HepG2 (cell line): ENCODE results near the gene PLOD3. TPM values are rescaled to one million over a fixed set of nuclear protein-coding genes. Genes with fewer than 3 reads are reported as not detected.

Experiments
- DNMT1 ChIP-seq: sonication (generic); formaldehyde crosslinking; IDR thresholded peaks from 2 replicates; pipeline ENCODE4 v1.5.1; 2020; ENCODE audit warnings: mild to moderate bottlenecking, missing genetic modification reagents
- ETV6 ChIP-seq: sonication (generic); formaldehyde crosslinking; conservative IDR thresholded peaks from 2 replicates; pipeline ENCODE4 v1.4.0; 2020; ENCODE audit warnings: missing genetic modification reagents
- KLF6 ChIP-seq: IDR thresholded peaks from 2 replicates; pipeline ENCODE4 v1.8.0; 2016; ENCODE audit warnings: missing biosample characterization, missing genetic modification reagents
- MYC ChIP-seq: sonication (generic); formaldehyde crosslinking; IDR thresholded peaks from 2 replicates; pipeline ENCODE4 v1.9.0; 2021; ENCODE audit warnings: missing genetic modification reagents, borderline replicate concordance
- NR1H2 ChIP-seq: sonication (generic); formaldehyde crosslinking; IDR thresholded peaks from 2 replicates; pipeline ENCODE4 v1.8.1; 2022; ENCODE audit warnings: low read depth, missing genetic modification reagents, borderline replicate concordance
- PRPF4 ChIP-seq: fragments of 200-400 bp; formaldehyde crosslinking; IDR thresholded peaks from 2 replicates; pipeline ENCODE4 v1.6.1; 2016; ENCODE audit warnings: low read length, low read depth; ENCODE audit not compliant: poor library complexity, severe bottlenecking
- RNF2 ChIP-seq: fragments of 450-650 bp; conservative IDR thresholded peaks from 2 replicates; pipeline ENCODE4 v1.6.1; 2016; ENCODE audit warnings: low read depth
- SALL1 ChIP-seq: sonication (generic); formaldehyde crosslinking; IDR thresholded peaks from 2 replicates; pipeline ENCODE4 v1.8.0; 2022; ENCODE audit warnings: mild to moderate bottlenecking, missing genetic modification reagents
- SMARCC2 ChIP-seq: fragments of 450-650 bp; IDR thresholded peaks from 2 replicates; pipeline ENCODE4 v1.6.1; 2017; ENCODE audit warnings: antibody characterized with exemption, mild to moderate bottlenecking
- YEATS4 ChIP-seq: sonication (generic); formaldehyde crosslinking; IDR thresholded peaks from 2 replicates; pipeline ENCODE4 v1.4.0; 2020; ENCODE audit warnings: missing genetic modification reagents, borderline replicate concordance
- ZKSCAN8 ChIP-seq: IDR thresholded peaks from 2 replicates; pipeline ENCODE4 v1.6.1; 2016; ENCODE audit warnings: borderline replicate concordance, missing genetic modification reagents, missing compliant biosample characterization
- ZNF180 ChIP-seq: sonication (generic); formaldehyde crosslinking; IDR thresholded peaks from 2 replicates; pipeline ENCODE4 v1.4.0; 2020; ENCODE audit warnings: low read depth, missing genetic modification reagents, borderline replicate concordance
- ZNF256 ChIP-seq: sonication (generic); formaldehyde crosslinking; conservative IDR thresholded peaks from 2 replicates; pipeline ENCODE4 v1.4.0; 2020; ENCODE audit warnings: missing genetic modification reagents
- ZNF263 ChIP-seq: sonication (generic); formaldehyde crosslinking; IDR thresholded peaks from 2 replicates; pipeline ENCODE4 v1.4.0; 2020; ENCODE audit warnings: missing genetic modification reagents
- polyA plus RNA-seq, 8 experiments: library from polyadenylated mRNA; depleted of rRNA in 3 of 8; stranded (reverse) in 7 of 8; unstranded in 1 of 8; fragments of >200 nt; fragmentation: Illumina TruSeq in 4 of 8; extraction: Trizol in 4 of 8; gene quantifications; 2 replicates each; pipeline versions ENCODE4 v1.2.1 to v1.2.3, GENCODE V29; 2011 to 2016; ENCODE audit warnings: low read depth in 4 of 8, missing spikeins in 1 of 8, mixed read lengths in 1 of 8; ENCODE audit not compliant: insufficient read depth in 1 of 8
- total RNA-seq, 5 experiments: library from RNA; depleted of rRNA; stranded (reverse); fragments of >200 nt; fragmentation: Illumina TruSeq; extraction: Trizol; gene quantifications; 2 replicates each; pipeline ENCODE4 v1.2.3, GENCODE V29; 2016; ENCODE audit warnings: low read depth in 1 of 5
- TF ChIP-seq, protein P1 (sequence below): sonication (generic); formaldehyde crosslinking; IDR thresholded peaks from 2 replicates; pipeline ENCODE4 v1.4.0; 2020; ENCODE audit warnings: missing genetic modification reagents; ENCODE audit errors: not compliant biosample characterization
- TF ChIP-seq, protein P2 (sequence below): sonication (generic); formaldehyde crosslinking; IDR thresholded peaks from 2 replicates; pipeline ENCODE4 v1.4.0; 2020; ENCODE audit warnings: mild to moderate bottlenecking, missing genetic modification reagents
- TF ChIP-seq, protein P3 (sequence below), 2 experiments: sonication (generic) in 1 of 2; formaldehyde crosslinking in 1 of 2; IDR thresholded peaks; 2 replicates each; pipeline versions ENCODE4 v1.4.0 to v1.6.1; 2018 to 2020; ENCODE audit warnings: missing genetic modification reagents in 2 of 2, borderline replicate concordance in 1 of 2, low read depth in 1 of 2, mild to moderate bottlenecking in 1 of 2, missing biosample characterization in 1 of 2
- TF ChIP-seq, protein P4 (sequence below), 2 experiments: sonication (generic) in 1 of 2; formaldehyde crosslinking in 1 of 2; IDR thresholded peaks; 2 replicates each; pipeline versions ENCODE4 v1.6.1 to v1.9.0; 2014 to 2022; ENCODE audit warnings: antibody characterized with exemption in 1 of 2, borderline replicate concordance in 1 of 2, inconsistent platforms in 1 of 2, low read depth in 1 of 2, missing genetic modification reagents in 1 of 2

PLOD3 gene
- total and polyA plus RNA-seq, 2 of the 13 experiments (the other 11 are each of a cell fraction or from before 2014, with no cell fraction given) = 65.8 to 67.4 TPM

DNA sequence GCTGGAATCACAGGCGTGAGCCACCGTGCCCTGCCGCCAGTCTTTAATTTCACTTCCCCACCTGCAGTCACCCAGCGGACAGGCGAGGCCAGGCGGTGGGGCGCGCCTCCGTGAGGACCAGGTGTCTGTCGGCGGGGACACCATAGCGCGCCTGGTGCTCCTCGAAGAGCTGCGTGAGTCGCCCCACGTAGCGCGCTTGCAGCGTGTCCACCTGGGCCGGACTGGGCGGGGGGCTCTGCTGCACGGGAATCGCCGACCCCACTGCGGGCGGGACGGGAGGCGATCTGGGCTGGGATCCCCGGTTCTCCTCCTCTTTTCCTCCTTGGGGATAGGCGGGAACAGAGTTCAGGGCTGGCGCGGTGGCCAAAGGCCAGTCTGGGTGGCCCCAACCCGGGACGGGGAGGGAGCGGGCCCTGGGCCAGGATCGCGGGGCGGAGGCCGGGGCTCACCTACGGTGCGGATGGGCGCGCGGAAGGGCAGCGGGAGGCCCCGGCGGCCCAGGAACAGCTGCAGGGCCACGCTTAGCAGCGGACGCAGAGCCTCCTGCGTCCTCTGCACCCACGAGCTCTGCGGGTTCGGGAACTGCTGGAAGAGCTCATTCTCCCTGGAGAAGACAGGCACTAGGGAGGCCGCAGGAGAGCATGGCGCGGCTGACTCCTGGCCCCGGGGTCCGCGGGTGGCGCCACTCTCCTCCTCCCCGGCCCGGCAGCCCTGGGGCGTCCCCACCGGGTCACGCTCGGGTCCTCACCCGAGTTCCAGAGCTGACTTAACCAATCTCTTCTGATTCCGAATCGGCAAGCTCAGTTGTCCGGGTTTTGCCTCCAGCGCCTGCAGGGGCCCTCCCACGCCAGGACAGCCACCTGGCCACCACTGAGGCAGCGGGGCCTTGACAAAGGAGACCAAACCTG lies 15.4 kb downstream of the PLOD3 start (continued):
- TF ChIP-seq SMARCC2 (no peak), ZNF256 (CRISPR knock-in tag) (no peak), RNF2 (no peak), DNMT1 (no peak), ZNF263 (CRISPR knock-in tag) (peak; percentile 56; the same call in 1 of the 2 replicates), MYC (CRISPR knock-in tag) (peak; percentile 70), ETV6 (CRISPR knock-in tag) (no peak), PRPF4 (no peak), SALL1 (CRISPR knock-in tag) (peak; percentile 14; the same call in 1 of the 2 replicates), YEATS4 (CRISPR knock-in tag) (peak; percentile 83; the same call in 1 of the 2 replicates), ZKSCAN8 (CRISPR knock-in tag) (no peak), ZNF180 (CRISPR knock-in tag) (no peak), NR1H2 (no peak), KLF6 (CRISPR knock-in tag) (peak; percentile 48; the same call in 1 of the 2 replicates)
- TF ChIP-seq, protein P1, sequence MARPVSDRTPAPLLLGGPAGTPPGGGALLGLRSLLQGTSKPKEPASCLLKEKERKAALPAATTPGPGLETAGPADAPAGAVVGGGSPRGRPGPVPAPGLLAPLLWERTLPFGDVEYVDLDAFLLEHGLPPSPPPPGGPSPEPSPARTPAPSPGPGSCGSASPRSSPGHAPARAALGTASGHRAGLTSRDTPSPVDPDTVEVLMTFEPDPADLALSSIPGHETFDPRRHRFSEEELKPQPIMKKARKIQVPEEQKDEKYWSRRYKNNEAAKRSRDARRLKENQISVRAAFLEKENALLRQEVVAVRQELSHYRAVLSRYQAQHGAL (CRISPR knock-in tag) = peak; percentile 23
- TF ChIP-seq, protein P2, sequence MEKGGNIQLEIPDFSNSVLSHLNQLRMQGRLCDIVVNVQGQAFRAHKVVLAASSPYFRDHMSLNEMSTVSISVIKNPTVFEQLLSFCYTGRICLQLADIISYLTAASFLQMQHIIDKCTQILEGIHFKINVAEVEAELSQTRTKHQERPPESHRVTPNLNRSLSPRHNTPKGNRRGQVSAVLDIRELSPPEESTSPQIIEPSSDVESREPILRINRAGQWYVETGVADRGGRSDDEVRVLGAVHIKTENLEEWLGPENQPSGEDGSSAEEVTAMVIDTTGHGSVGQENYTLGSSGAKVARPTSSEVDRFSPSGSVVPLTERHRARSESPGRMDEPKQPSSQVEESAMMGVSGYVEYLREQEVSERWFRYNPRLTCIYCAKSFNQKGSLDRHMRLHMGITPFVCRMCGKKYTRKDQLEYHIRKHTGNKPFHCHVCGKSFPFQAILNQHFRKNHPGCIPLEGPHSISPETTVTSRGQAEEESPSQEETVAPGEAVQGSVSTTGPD = no peak
- TF ChIP-seq, protein P3, sequence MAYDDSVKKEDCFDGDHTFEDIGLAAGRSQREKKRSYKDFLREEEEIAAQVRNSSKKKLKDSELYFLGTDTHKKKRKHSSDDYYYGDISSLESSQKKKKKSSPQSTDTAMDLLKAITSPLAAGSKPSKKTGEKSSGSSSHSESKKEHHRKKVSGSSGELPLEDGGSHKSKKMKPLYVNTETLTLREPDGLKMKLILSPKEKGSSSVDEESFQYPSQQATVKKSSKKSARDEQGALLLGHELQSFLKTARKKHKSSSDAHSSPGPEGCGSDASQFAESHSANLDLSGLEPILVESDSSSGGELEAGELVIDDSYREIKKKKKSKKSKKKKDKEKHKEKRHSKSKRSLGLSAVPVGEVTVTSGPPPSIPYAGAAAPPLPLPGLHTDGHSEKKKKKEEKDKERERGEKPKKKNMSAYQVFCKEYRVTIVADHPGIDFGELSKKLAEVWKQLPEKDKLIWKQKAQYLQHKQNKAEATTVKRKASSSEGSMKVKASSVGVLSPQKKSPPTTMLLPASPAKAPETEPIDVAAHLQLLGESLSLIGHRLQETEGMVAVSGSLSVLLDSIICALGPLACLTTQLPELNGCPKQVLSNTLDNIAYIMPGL (CRISPR knock-in tag; IDR thresholded peaks at IDR 0.05; ENCODE audit: borderline replicate concordance in 1 of 2, low read depth in 1 of 2) = peak; percentile 63 to 87; a peak in 2 of 4 replicates
- TF ChIP-seq, protein P4, sequence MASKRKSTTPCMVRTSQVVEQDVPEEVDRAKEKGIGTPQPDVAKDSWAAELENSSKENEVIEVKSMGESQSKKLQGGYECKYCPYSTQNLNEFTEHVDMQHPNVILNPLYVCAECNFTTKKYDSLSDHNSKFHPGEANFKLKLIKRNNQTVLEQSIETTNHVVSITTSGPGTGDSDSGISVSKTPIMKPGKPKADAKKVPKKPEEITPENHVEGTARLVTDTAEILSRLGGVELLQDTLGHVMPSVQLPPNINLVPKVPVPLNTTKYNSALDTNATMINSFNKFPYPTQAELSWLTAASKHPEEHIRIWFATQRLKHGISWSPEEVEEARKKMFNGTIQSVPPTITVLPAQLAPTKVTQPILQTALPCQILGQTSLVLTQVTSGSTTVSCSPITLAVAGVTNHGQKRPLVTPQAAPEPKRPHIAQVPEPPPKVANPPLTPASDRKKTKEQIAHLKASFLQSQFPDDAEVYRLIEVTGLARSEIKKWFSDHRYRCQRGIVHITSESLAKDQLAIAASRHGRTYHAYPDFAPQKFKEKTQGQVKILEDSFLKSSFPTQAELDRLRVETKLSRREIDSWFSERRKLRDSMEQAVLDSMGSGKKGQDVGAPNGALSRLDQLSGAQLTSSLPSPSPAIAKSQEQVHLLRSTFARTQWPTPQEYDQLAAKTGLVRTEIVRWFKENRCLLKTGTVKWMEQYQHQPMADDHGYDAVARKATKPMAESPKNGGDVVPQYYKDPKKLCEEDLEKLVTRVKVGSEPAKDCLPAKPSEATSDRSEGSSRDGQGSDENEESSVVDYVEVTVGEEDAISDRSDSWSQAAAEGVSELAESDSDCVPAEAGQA (IDR thresholded peaks at IDR 0.05; ENCODE audit: low read depth) = 0 out of 2 replicates have a peak, but pooled peaks have one; percentile 41
- TF ChIP-seq, protein P4 (CRISPR knock-in tag; IDR thresholded peaks at IDR 0.05; ENCODE audit: borderline replicate concordance) = no peak
